Memory B cell (primary cell): Measurements from ENCODE around the gene MAP4K2.

Experiments used
- ATAC-seq: fragments of 150-1000 bp; cut with Tn5 transposase; 2 replicates; pipeline ENCODE4 v1.10.0; 2021; ENCODE audit warnings: low read depth, mild to moderate bottlenecking, moderate library complexity
- DNase-seq, 2 donors: peaks; one replicate each; pipeline ENCODE4 v3.0.0; 2022; ENCODE audit warnings: low spot score in 2 of 2
- H3K27ac Mint-ChIP-seq: one replicate; pipeline ENCODE4 v1.8.0; 2022; ENCODE audit warnings: mild to moderate bottlenecking, moderate library complexity, mixed read lengths
- H3K27me3 Mint-ChIP-seq: one replicate; pipeline ENCODE4 v1.8.0; 2022; ENCODE audit warnings: mixed read lengths
- H3K36me3 Mint-ChIP-seq: one replicate; pipeline ENCODE4 v1.8.0; 2022; ENCODE audit warnings: mild to moderate bottlenecking, mixed read lengths
- H3K4me1 Mint-ChIP-seq: one replicate; pipeline ENCODE4 v1.8.0; 2022; ENCODE audit warnings: mixed read lengths
- H3K4me3 Mint-ChIP-seq: one replicate; pipeline ENCODE4 v1.8.0; 2022; ENCODE audit warnings: mild to moderate bottlenecking, moderate library complexity, mixed read lengths
- H3K9me3 Mint-ChIP-seq: one replicate; pipeline ENCODE4 v1.8.0; 2022; ENCODE audit warnings: mixed read lengths

Gene MAP4K2

DNA sequence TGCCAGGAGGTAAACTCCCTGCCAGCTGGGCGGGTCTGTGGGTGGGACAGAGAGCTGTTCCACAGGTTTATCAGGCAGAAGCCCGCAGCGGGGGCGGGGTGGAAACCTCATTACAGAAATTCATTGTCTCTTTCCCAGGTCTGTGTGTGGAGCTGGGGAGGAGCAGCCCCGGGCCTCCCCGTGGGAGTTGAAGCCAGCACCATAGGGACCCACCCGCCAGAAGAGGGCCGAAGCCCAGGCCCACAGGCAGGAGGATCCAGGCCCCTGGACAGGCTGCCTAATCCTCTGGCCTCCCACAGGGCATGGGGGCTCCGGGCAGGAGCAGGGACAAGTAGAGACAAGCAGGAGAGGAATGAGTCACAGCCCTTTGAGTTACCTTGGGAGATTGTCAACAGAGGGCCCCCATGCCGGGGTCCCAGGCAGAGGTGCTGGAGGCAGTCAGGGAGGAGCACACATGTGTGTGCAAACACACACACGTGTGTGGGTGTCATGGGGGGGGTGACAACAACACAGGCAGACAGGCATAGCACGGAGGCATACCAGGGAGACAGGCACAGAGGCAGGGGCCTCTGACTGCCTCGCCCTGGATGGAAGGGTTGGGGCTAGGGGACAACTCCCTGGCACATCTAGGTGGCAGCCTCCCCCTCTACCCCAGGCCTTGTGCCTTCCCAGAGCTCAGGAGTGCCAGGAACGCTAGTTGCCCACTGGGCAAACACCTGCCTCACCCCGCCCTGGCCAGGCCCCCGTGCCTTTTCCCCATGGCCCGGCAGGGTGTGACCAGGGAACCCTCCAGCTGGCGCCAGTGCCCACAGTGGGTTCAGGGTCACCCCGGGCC lies 40.1 kb upstream of the MAP4K2 start:
- Mint-ChIP-seq H3K27me3 (no peaks in the 10 kb centered on the region), H3K9me3 (no peaks in the 10 kb centered on the region), H3K4me1 (peaks cover 21% of the 10 kb centered on the region), H3K4me3 (peak overlapping the region; percentile 89), H3K27ac (no peak overlapping the region), H3K36me3 (peaks cover 5% of the 10 kb centered on the region)
- DNase-seq (no peak), ATAC-seq (no peak)

- ATAC-seq (no peak), DNase-seq (no peak)
- Mint-ChIP-seq H3K4me1 (peaks cover 18% of the 10 kb centered on the region), H3K27me3 (no peaks in the 10 kb centered on the region), H3K4me3 (no peak overlapping the region), H3K27ac (no peak overlapping the region), H3K9me3 (no peaks in the 10 kb centered on the region), H3K36me3 (peaks cover 5% of the 10 kb centered on the region)
Observed at GRCh38 chr11:64842366-64842759, 39.3 kb upstream of the MAP4K2 start.

GRCh38 chr11:64841592-64842365 lies 38.8 kb upstream of the MAP4K2 start:
- Mint-ChIP-seq H3K4me1 (peaks cover 14% of the 10 kb centered on the region), H3K27ac (no peak overlapping the region), H3K4me3 (no peak overlapping the region), H3K9me3 (no peaks in the 10 kb centered on the region), H3K36me3 (peaks cover 5% of the 10 kb centered on the region), H3K27me3 (no peaks in the 10 kb centered on the region)
- ATAC-seq = no peak
- DNase-seq = no peak

DNA sequence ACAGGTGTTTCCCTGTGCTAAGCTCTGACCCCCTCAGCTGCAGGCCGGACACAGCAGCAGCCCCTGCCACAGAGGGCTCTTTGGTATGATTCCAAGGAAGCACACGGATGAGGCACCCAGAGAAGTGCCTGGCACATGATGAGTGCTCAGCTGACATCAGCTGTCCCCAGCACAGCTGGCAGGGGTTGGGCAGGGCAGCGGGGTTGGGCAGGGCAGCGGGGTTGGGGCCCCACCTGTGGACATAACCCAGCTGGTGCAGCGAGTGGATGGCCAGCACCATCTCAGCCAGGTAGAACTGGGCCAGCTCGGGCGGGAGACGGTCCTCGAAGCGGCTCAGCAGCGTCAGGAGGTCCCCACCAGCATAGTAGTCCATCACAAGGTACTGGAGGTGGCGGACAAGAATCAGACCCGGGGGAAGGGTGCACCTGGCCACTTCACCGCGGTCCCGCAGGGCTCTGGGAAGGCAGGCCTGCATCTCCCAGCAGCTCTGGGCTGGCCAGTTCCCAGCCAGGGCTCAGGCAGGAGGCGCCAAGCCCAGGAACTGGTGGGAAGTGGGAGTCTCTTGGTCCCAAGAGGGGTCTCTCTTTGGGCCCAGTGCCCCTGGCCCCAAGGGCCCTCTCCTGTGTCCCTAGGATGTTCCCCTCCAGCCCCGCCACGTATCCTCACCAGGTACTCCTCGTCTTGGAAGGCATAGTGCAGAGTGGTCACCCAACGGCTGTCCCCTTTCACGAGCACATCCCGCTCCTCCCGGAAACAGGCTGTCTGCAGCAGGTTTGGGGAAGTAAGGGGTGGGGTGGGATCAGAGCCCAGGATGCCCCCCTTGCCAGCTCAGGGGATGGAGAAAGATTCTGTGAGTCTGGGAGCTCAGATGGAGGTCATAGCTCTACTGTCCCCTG lies 37.1 kb upstream of the MAP4K2 start:
- Mint-ChIP-seq H3K9me3 (no peaks in the 10 kb centered on the region), H3K27me3 (no peaks in the 10 kb centered on the region), H3K36me3 (peaks cover 5% of the 10 kb centered on the region), H3K4me3 (no peak overlapping the region), H3K4me1 (peaks cover 12% of the 10 kb centered on the region), H3K27ac (no peak overlapping the region)
- DNase-seq (no peak), ATAC-seq (no peak)

GRCh38 chr11:64839335-64839734 lies 36.3 kb upstream of the MAP4K2 start:
- H3K27ac Mint-ChIP-seq = no peak overlapping the region
- ATAC-seq = no peak
- no peaks in the 10 kb centered on the region for H3K27me3 Mint-ChIP-seq
- DNase-seq = no peak
- no peaks in the 10 kb centered on the region for H3K9me3 Mint-ChIP-seq
- peaks cover 10% of the 10 kb centered on the region for H3K4me1 Mint-ChIP-seq
- H3K36me3 Mint-ChIP-seq = peaks cover 6% of the 10 kb centered on the region
- H3K4me3 Mint-ChIP-seq = no peak overlapping the region

DNA sequence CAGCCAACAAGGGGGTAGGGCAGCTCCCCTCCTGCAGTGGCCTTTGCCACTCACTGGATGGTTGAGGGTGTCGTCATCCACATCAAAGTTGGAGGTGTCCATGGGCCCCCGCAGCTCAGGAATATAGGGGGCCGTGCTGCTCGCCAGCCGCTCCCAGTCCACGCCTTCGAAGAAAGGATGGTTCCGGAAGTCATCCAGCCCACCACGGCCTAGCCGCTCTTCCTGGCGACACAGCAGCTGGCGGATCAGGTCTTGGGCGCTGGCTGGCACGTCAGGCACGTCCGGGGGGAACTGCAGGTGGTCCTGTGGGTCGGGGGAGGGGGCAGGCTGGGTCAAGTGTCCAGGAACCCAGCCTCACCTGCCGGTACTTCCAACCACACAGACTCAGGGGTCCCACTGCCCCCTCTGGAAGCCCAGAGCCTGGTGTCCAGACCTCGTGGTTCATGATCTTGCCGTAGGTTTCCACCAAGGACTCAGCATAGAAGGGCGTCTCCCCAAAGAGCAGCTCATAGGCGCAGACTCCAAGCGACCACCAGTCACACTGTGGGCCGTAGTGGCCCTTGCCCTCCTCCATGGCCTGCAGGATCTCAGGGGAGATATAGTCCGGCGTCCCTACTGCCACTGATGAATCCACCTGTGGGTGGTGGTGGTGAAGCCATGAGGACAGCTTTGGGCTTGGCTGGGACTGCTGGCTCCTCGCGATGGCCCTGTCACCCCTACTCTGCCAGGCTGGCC lies 35.8 kb upstream of the MAP4K2 start:
- Mint-ChIP-seq H3K4me3 (no peak overlapping the region), H3K27ac (no peak overlapping the region), H3K27me3 (no peaks in the 10 kb centered on the region), H3K9me3 (no peaks in the 10 kb centered on the region), H3K4me1 (peaks cover 7% of the 10 kb centered on the region), H3K36me3 (peaks cover 6% of the 10 kb centered on the region)
- no peak for DNase-seq
- ATAC-seq = no peak

GRCh38 chr11:64837887-64838351 lies 34.9 kb upstream of the MAP4K2 start:
- Mint-ChIP-seq H3K4me3 (no peak overlapping the region), H3K4me1 (peaks cover 2% of the 10 kb centered on the region), H3K27me3 (no peaks in the 10 kb centered on the region)

GRCh38 chr11:64836448-64837072 lies 33.5 kb upstream of the MAP4K2 start:
- peaks cover 10% of the 10 kb centered on the region for H3K36me3 Mint-ChIP-seq
- no peak for ATAC-seq

More at GRCh38 chr11:64837887-64838351, 34.9 kb upstream of the MAP4K2 start:
- ATAC-seq = no peak
- peaks cover 6% of the 10 kb centered on the region for H3K36me3 Mint-ChIP-seq
- H3K27ac Mint-ChIP-seq = no peak overlapping the region
- DNase-seq = no peak
- H3K9me3 Mint-ChIP-seq = no peaks in the 10 kb centered on the region

GRCh38 chr11:64835616-64836447 lies 32.8 kb upstream of the MAP4K2 start:
- H3K4me3 Mint-ChIP-seq = no peak overlapping the region
- peaks cover 2% of the 10 kb centered on the region for H3K4me1 Mint-ChIP-seq
- peaks cover 10% of the 10 kb centered on the region for H3K36me3 Mint-ChIP-seq
- no peak for ATAC-seq
- H3K27ac Mint-ChIP-seq = no peak overlapping the region
- no peaks in the 10 kb centered on the region for H3K27me3 Mint-ChIP-seq
- H3K9me3 Mint-ChIP-seq = no peaks in the 10 kb centered on the region
- DNase-seq = no peak

More at GRCh38 chr11:64836448-64837072, 33.5 kb upstream of the MAP4K2 start:
- H3K27ac Mint-ChIP-seq = no peak overlapping the region
- DNase-seq = no peak
- no peaks in the 10 kb centered on the region for H3K27me3 Mint-ChIP-seq
- H3K4me3 Mint-ChIP-seq = no peak overlapping the region
- peaks cover 2% of the 10 kb centered on the region for H3K4me1 Mint-ChIP-seq
- H3K9me3 Mint-ChIP-seq = no peaks in the 10 kb centered on the region

GRCh38 chr11:64834723-64835615 lies 32.0 kb upstream of the MAP4K2 start:
- H3K9me3 Mint-ChIP-seq = no peaks in the 10 kb centered on the region
- peaks cover 10% of the 10 kb centered on the region for H3K36me3 Mint-ChIP-seq
- H3K27me3 Mint-ChIP-seq = no peaks in the 10 kb centered on the region
- peaks cover 2% of the 10 kb centered on the region for H3K4me1 Mint-ChIP-seq
- H3K4me3 Mint-ChIP-seq = no peak overlapping the region
- ATAC-seq (no peak), DNase-seq (no peak)
- H3K27ac Mint-ChIP-seq = no peak overlapping the region

DNA sequence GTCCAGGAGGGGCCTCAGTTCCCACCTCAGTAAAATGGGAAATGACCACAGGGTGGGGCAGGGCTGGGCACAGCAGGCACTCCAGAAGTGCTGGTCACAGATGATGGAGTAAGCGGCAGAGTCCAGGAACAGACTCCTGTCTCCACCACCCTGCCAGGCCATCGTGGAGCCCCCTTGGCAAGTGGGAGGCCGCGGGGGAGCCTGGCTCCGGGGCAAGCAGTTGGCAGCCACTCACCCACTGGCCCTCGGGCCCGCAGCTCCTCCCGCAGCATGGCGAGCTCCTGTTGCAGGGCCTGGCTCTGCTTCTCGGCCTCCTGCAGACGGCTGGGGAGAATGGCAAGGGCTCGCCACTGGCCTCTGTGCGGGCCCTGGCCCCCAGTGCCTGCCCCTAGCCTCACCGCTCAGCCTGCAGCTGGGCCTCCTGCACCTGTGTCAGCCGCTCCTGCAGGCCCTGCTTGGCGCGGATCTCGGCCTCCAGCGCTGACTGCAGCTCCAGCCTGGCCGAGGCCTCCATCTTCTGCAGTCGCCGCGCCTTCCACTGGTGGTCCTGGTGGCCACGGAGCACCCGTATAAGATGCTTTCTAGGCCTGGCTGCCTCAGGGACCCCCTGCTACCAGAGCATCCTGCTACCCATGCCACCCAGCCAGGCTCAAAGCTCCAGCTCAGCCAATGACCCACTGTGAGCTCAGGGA lies 31.2 kb upstream of the MAP4K2 start:
- no peaks in the 10 kb centered on the region for H3K9me3 Mint-ChIP-seq
- DNase-seq (no peak), ATAC-seq (no peak)
- no peaks in the 10 kb centered on the region for H3K27me3 Mint-ChIP-seq
- H3K4me3 Mint-ChIP-seq = no peak overlapping the region
- H3K27ac Mint-ChIP-seq = no peak overlapping the region
- no peaks in the 10 kb centered on the region for H3K4me1 Mint-ChIP-seq
- peaks cover 6% of the 10 kb centered on the region for H3K36me3 Mint-ChIP-seq
